CD1c-positive myeloid dendritic cell (primary cell): ENCODE measurements around the gene CCPG1.
"Not testable (repeated sequence)": the region's sequence is repeated elsewhere in the genome, so short reads cannot be mapped to it uniquely, and the experiment has no call there.

Experiments
- DNase-seq: peaks from one replicate; pipeline ENCODE4 v3.0.0-alpha.2; 2016; ENCODE audit errors: extremely low spot score

CCPG1 gene

GRCh38 chr15:55408012-55408928 is at the start of gene CCPG1, which contains the start of gene PIERCE2:
CCPG1 (minus strand) TSS chr15:55408359; CDS start chr15:55389424, 18,935 bp downstream.
PIERCE2 (plus strand) TSS chr15:55408495; CDS start chr15:55408769, 274 bp downstream.
- DNase-seq, result peak; percentile 95

GRCh38 chr15:55457401-55458022 is 49.4 kb upstream of the CCPG1 start:
- DNase-seq, result no peak

DNA sequence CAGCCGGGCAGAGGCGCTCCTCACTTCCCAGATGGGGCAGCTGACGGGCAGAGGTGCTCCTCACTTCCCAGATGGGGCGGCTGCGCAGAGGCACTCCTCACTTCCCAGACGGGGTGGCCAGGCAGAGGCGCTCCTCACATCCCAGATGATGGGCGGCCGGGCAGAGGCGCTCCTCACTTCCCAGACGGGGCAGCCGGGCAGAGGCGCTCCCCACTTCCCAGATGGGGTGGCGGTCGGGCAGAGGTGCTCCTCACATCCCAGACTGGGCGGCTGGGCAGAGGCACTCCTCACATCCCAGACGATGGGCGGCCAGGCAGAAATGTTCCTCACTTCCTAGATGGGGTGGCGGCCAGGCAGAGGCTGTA is 38.9 kb upstream of the CCPG1 start:
- DNase-seq, result not testable (repeated sequence)

DNA sequence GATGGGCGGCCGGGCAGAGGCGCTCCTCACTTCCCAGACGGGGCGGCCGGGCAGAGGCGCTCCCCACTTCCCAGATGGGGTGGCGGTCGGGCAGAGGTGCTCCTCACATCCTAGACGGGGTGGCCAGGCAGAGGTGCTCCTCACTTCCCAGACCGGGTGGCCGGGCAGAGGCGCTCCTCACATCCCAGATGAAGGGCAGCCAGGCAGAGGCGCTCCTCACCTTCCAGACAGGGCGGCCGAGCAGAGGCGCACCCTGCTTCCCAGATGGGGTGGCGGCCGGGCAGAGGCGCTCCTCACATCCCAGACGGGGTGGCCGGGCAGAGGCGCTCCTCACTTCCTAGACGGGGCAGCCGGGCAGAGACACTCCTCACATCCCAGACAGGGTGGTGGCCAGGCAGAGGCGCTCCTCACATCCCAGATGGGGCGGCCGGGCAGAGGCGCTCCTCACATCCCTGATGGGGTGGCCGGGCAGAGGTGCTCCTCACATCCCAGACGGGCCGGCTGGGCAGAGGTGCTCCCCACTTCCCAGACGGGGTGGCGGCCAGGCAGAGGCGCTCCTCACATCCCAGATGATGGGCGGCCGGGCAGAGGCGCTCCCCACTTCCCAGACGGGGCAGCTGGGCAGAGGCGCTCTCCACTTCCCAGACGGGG is 38.3 kb upstream of the CCPG1 start:
- not testable (repeated sequence) for DNase-seq

GRCh38 chr15:55445936-55446335 is 37.8 kb upstream of the CCPG1 start:
- not testable (repeated sequence) for DNase-seq

GRCh38 chr15:55443141-55443540 is 35.0 kb upstream of the CCPG1 start:
- DNase-seq, result not testable (repeated sequence)

GRCh38 chr15:55434989-55435825 is 27.0 kb upstream of the CCPG1 start:
- peak; percentile 57 for DNase-seq

- no peak for DNase-seq
Measured at GRCh38 chr15:55422089-55422488, 13.9 kb upstream of the CCPG1 start.

- DNase-seq, result peak; percentile 10
Measured at GRCh38 chr15:55420171-55420866, 12.2 kb upstream of the CCPG1 start.

DNA sequence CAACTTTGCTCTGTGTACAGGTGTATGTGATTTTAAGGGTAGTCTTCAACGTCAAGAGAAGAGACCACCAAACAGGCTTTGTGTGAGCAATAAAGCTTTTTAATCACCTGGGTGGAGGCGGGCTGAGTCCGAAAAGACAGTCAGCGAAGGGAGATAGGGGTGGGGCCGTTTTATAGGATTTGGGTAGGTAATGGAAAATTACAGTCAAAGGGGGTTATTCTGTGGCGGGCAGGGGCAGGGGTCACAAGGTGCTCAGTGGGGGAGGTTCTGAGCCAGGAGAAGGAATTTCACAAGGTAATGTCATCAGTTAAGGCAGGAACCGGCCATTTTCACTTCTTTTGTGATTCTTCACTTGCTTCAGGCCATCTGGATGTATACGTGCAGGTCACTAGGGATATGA is 9.5 kb upstream of the CCPG1 start:
- not testable (repeated sequence) for DNase-seq

- DNase-seq, result not testable (repeated sequence)
Measured at GRCh38 chr15:55408976-55409375, 817 bp upstream of the CCPG1 start.

DNA sequence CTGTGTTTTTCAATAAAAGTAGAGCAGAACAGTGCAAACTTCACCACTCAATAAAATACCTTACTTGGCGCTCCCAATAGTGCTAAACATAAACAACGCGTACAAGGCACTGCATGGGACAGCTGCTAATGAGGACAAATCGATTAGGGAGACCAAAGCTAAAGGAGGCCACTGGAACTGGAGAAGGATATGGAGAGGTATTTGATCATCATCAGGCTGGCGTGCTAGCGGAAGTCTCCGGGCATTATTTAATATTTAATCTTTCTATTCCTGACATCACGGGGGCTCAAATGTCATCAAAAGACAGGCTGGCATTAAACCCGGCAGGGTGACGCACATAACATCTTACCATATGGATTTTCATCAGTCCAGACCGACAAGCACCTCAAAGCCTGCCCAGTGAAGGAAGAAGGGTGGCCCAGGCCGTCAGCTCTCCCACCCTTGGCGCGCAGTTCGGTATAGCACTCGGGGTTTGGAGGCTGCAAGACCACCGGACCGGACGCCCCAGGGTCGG is 604 bp downstream of the CCPG1 start:
- no peak for DNase-seq

- peak; percentile 65 for DNase-seq
Measured at GRCh38 chr15:55403531-55403930, 4.6 kb downstream of the CCPG1 start.

DNA sequence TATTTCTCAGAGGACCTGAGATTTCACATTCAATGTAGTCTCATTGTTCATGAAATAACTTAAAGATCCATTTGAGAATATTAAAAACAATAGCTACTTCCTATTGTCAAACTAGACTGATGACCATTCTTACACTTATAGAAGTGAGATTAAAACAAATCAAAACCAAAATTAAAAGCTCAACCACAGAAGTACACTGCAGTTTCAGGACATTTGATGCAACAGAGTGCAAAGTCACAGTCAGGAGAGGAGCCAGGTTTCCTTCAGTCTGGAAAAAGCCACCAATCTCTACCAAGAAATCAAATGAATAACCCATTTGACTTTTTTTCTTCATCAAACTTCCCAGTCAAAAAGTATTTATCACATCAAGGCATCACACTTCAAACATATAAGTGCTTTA is 5.5 kb downstream of the CCPG1 start:
- DNase-seq, result peak; percentile 5

- DNase-seq, result no peak
Measured at GRCh38 chr15:55401786-55402246, 6.3 kb downstream of the CCPG1 start.

DNA sequence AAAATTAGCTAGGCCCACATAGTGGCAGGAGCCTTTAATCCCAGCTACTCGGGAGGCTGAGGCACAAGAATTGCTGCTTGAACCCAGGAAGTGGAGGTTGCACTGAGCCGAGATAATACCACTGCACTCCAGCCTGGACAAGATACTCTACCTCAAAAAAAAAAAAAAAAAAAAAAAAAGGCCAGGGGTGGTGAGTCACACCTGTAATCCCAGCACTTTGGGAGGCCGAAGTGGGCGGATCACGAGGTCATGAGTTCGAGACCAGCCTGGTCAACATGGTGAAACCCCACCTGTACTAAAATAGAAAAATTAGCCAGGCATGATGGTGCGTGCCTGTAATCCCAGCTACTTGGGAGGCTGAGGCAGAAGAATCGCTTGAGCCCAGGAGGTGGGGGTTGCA is 8.1 kb downstream of the CCPG1 start:
- not testable (repeated sequence) for DNase-seq

DNA sequence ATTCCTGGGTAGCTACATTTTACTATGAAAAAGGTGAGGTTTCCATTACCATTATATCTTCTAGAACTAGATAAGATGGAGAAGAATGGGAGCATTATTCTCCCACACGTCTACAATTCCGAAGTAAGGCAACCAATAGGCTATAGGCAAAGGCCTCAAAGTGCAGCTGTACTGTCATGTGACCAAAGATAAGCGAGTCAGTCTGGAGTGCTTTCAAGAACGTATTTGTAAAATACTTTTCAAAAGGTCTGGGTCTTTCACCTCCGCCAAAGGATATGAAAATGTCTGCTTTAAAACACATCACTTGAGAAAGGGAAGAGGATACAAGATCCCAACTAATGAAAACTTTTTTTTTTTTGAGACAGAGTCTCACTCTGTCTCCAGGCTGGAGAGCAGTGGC is 9.9 kb downstream of the CCPG1 start:
- DNase-seq, result no peak

DNA sequence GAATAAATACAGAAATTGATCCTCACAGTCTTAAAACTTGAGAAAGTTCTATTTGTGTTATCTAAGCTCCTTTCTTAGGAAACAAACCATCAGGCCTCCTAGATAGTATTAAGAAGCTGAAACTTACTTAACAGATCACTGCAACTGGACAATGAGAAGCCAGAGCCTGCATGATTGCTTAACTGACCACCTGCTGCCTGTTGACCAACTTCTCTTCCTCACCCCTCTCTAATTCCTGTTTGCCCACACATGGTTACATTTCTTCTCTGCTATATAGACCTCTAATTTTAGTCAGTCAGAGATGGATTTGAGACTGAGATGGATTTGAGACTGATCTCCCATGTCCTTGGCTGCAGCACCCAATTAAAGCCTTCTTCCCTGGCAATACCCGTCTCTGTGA is 13.5 kb downstream of the CCPG1 start:
- DNase-seq, result peak; percentile 37

GRCh38 chr15:55389264-55389607 is 18.9 kb downstream of the CCPG1 start:
- DNase-seq, result no peak

DNA sequence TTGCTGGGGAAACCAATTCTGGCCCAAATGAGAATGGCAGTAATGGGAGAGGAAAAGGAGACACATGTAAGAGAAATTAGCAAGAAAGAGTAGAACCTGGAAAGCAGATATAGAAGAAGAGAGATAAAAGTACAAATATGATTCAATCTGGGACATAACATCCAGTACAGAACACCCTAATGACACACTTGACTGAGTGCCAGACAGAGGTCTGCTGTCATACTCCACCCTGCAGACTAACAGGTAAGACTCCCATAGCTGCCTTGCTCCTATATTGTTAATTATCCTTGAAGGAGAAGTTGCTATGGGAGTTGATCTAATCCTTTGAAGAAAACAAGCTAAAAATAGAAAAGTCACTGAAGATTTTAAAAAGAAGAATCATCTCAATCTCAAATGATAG is 21.1 kb downstream of the CCPG1 start:
- no peak for DNase-seq

DNA sequence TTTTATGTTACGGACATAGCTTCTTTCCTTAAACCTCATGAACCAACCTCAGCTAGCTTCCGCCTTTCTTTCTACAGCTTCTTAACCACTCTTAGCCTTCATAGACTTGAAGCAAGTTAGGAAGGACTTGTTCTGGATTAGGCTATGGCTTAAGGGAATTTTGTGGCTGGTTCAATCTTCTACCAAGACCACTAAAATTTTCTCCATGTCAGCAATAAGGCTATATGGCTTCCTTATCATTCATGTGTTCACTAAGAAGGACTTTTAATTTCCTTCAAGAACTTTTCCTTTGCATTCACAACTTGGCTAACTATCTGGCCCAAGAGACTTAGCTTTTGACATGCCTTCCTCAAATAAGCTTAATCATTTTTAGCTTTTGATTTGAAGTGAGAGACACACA is 24.5 kb downstream of the CCPG1 start:
- no peak for DNase-seq
